NCI-H2029 treated with DMSO at 0.1 percent for 48 hours (cell line): ENCODE results near the gene GABRE.
"Not testable (repeated sequence)": the region's sequence is repeated elsewhere in the genome, so short reads cannot be mapped to it uniquely, and the experiment has no call there.

ENCODE experiments used
- DNase-seq: peaks from one replicate; lab custom pipeline; 2025; lab: John Stamatoyannopoulos, UW

GABRE gene

GRCh38 chrX:151966236-151966635, 8.2 kb downstream of the GABRE start:
- no peak for DNase-seq

DNA sequence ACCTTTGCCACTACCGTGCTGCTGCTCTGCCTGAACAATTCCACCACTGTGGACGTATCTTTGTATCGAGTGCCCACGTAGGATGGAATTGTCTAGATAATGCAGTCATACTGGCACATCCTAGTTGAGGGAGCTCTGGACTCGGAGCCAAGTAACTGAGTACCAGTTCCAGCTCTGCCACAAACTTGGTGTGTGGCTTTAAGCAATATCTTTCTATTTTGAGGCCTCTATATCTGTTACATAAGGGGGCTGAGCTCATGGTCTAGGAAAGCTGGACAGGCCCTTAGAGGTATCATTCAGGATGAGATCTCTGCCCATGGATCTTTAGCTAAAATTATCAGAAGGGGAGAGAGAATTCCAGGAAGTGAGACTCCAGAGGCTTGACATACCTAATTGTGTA, 12.4 kb downstream of the GABRE start:
- DNase-seq, result no peak

DNA sequence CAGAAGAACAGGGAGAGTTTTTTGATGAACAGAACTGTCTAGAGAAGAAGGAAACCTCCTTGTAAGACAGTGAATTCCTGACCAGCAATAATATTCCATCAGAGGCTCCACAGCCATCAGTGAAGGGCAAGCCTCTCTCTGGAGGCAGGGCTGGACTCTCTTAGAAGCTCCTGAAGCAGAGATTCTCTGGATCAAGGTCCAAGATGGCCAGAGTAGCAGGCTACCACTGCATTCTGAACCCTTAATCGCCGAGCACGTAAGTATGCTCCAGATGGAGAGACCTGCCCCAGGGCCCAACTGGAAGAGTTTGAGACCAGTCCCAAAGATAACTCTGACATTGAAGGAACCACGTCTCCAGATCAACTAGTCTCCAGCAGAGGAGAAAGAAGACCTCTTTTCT, 16.4 kb downstream of the GABRE start:
- no peak for DNase-seq

- no peak for DNase-seq
These were observed 19.7 kb downstream of the GABRE start for GRCh38 chrX:151954730-151955129.

DNA sequence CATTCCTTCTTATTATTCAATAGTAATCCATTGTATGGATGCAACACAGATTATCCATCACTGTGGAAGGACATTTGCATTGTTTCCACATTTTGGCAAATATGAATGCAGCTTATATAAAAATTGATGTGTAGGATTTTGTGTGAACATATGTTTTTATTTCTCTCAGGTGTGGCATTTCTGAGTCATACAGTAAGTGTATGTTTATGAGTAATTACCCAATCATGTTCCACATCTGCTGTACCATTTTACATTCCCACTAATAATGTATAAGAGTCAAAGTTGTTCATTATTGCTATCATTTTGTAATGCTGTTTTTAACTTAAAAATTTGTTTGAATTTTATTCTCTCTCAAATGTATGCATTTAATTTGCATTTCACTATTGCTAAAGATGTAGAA, 36.3 kb downstream of the GABRE start:
- DNase-seq, result no peak

DNA sequence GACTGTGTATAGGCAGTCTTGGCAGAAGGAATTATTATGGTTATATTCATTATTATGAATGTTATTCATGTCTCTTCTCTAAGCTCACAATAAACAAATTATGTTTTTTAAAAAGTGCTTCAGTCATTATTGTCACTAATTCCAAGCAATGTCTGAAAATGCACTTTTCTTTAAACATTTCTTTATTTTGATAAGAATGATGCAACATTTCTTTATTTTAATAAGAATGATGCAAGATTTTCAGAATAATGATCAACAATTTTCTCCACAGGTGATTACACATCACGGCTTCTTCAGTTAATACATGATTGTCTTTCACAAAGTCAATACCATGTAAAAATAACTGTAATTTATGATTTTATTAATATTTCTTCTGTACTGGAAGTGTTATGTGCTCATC, 39.1 kb downstream of the GABRE start:
- DNase-seq, result no peak

DNA sequence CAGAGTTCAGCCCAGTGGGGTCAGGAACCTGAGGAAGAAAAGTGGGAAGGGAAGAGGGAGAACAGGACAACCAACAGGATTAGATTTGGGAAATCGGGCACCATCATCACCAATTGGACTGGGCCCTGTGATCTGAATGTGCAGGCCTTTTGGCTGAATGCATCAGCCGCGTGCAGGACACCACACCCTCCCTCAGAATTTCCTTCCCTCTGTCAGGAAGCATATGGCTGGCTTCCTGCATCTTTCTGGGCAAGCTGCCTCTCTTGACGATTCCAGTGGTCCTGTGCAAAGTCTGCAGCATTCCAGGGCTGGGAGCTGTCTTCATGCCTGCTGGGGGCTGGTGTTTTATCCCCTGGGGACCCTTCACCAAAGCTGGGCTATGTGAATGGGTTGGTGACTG, 45.4 kb downstream of the GABRE start:
- no peak for DNase-seq

- no peak for DNase-seq
These were observed 50.8 kb downstream of the GABRE start for GRCh38 chrX:151923648-151924047.

GRCh38 chrX:151922692-151923091, 51.8 kb downstream of the GABRE start:
- no peak for DNase-seq

GRCh38 chrX:151921866-151922265, 52.6 kb downstream of the GABRE start:
- no peak for DNase-seq

DNA sequence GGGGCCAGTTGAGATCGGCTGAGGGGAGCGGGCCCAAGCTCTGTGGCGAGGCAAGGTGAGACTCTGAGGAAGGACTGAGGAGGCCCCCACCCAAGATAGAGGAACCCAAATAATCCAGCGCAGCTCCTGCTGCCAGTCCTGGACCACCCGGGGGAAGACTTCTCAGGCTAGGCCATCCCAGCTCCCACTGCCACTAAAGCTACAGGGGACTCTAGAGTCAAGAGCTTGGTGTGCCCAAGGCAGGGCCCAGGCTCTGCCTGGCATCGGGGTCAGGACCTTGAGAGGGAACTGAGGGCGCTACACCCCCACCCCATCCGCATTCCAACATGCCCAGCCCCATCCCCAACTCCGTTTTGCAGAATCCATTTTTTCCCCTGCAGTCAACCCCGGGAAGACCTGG, 53.2 kb downstream of the GABRE start:
- no peak for DNase-seq

DNA sequence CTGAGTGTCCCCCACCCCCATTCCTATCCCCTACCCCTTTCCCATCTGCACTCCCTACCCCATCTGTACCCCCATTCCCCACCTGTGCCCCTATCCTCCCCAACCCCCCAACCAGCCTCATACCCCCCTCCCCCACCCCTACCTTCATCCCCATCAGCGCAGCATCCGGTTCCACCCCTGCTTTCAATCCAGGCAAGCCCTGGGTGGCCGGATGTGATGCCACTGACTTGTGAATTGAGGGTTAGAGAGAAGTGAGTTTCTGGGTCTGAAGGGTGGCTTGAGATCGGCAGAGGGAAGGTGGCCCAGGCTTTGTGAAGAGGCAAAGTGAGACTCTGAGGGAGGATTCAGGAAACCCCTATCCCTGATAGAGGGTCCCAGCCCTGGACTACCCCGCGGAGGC, 53.9 kb downstream of the GABRE start:
- no peak for DNase-seq

DNA sequence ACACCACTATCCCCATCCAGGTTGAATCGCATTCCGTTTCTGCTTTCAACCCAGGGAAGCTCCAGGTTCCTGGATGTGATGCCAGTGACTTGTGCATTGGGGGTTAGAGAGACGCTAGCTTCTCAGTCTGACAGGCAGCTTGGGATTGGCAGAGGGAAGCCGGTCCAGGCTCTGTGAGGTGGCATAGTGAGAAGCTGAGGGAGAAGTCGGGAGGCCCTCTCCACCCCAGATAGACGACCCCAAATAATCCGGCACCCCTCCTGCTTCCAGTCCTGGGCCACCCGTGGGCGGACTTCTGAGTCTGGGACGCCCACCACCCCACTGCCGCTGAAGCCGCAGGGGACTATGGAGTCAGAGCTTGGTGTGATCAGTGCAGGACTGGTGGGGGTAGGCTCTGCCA, 54.4 kb downstream of the GABRE start:
- DNase-seq, result no peak

DNA sequence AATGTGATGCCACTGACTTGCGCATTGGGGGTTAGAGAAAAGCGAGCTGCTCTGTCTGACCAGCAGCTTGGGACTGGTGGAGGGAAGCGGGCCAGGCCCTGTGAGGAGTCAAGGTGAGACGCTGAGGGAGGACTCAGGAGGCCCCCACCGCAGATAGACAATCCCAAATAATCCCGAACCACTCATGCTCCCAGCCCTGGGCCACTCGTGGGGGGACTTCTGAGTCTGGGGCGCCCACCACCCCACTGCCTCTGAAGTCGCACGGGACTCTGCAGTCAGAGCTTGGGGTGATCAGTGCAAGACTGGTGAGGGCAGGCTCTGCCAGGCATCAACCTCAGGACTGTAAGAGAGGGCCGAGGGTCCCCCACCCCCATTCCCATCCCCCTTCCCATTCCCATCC, 54.9 kb downstream of the GABRE start:
- DNase-seq, result no peak

DNA sequence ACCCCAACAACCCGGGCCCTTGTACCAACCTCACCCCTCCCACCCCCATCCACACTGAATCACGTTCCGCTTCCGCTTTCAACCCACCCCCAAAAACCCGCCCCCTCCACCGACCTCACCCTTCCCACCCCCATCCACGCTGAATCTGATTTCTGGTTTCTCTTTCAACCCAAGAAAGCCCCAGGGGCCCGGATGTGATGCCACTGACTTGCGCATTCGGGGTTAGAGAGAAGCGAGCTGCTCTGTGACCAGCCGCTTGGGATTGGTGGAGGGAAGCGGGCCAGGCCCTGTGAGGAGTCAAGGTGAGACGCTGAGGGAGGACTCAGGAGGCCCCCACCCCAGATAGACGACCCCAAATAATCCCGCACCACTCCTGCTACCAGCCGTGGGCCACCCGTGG, 55.7 kb downstream of the GABRE start:
- not testable (repeated sequence) for DNase-seq

DNA sequence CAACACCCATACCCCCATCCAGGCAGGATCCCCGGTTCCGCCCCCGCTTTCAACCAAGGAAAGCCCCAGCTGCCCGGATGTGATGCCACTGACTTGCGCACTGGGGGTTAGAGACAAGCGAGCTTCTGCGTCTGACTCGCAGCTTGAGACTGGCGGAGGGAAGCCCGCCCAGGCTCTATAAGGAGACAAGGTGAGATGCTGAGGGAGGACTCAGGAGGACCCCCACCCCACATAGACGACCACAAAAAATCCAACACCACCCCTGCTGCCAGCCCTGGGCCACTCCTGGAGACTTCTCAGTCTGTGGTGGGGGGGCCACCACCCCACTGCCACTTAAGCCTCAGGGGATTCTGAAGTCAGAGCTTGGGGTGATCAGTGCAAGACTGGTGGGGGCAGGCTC, 61.7 kb downstream of the GABRE start, which contains the start of gene MAGEA4:
Gene MAGEA4, plus strand, starts transcription at position 110 of the 400 bp plus-strand sequence. CDS start 10,776 bp downstream, outside the sequence.
- DNase-seq, result no peak

GRCh38 chrX:151912221-151912620, 62.3 kb downstream of the GABRE start:
- DNase-seq, result no peak

- no peak for DNase-seq
These were observed 69.5 kb downstream of the GABRE start for GRCh38 chrX:151904989-151905388.
